ENCODE data around the gene FBXW12.

GRCh38 chr3:48412375-48413001 lies 40.5 kb downstream of the FBXW12 start:
- TF ChIP-seq CEBPB (IDR thresholded peaks at IDR 0.05; ENCODE audit: low read depth) = no peak
- no peak for TF ChIP-seq CTCF (IDR thresholded peaks at IDR 0.05 in 2 of 3, conservative IDR thresholded peaks at IDR 0.05 in 1 of 3; ENCODE audit: borderline replicate concordance in 1 of 3, insufficient read depth in 1 of 3, low read depth in 2 of 3, low read length in 2 of 3)
- no peak for TF ChIP-seq FOSL1 (IDR thresholded peaks at IDR 0.05; ENCODE audit: low read depth)
- TF ChIP-seq JUND (IDR thresholded peaks at IDR 0.05) = no peak
- TF ChIP-seq REST (IDR thresholded peaks at IDR 0.05; ENCODE audit: low read depth) = no peak
- TF ChIP-seq EZH2 (IDR thresholded peaks at IDR 0.05) = no peak
- TF ChIP-seq POLR2AphosphoS5 (IDR thresholded peaks at IDR 0.05; ENCODE audit: low read depth, low read length) = no peak
- TF ChIP-seq RAD21 (IDR thresholded peaks at IDR 0.05; ENCODE audit: low read depth) = no peak
- TF ChIP-seq ZBTB33 (IDR thresholded peaks at IDR 0.05; ENCODE audit: extremely low read depth, insufficient replicate concordance, low read length) = no peak

Data from HCT116 (cell line).